Hepatocyte (in vitro differentiated cells): ENCODE data around the gene EMC8. TPM values are rescaled to one million over a fixed set of nuclear protein-coding genes. Genes with fewer than 3 reads are reported as not detected.

Source experiments
- DNase-seq: peaks from one replicate; pipeline ENCODE4 v3.0.0-alpha.2; 2016; ENCODE audit warnings: low spot score
- H2AFZ ChIP-seq: fragments of 200-600 bp; sonication (generic); 2 replicates; pipeline ENCODE4 v1.6.0; 2016; ENCODE audit warnings: antibody characterized with exemption, mild to moderate bottlenecking
- H3K27ac ChIP-seq: fragments of 200-600 bp; sonication (generic); 2 replicates; pipeline ENCODE4 v1.5.1; 2016; ENCODE audit warnings: mild to moderate bottlenecking
- H3K27me3 ChIP-seq: fragments of 200-600 bp; sonication (generic); 2 replicates; pipeline ENCODE4 v1.6.1; 2016
- H3K36me3 ChIP-seq: fragments of 200-600 bp; sonication (generic); replicated peaks from 2 replicates; pipeline ENCODE4 v1.5.1; 2016; ENCODE audit warnings: low read depth; ENCODE audit not compliant: insufficient read depth
- H3K4me1 ChIP-seq: fragments of 200-600 bp; sonication (generic); 2 replicates; pipeline ENCODE4 v1.5.1; 2016; ENCODE audit warnings: mild to moderate bottlenecking, moderate library complexity; ENCODE audit not compliant: insufficient read depth
- H3K4me2 ChIP-seq: fragments of 200-600 bp; sonication (generic); 2 replicates; pipeline ENCODE4 v1.6.0; 2016
- H3K4me3 ChIP-seq: fragments of 200-600 bp; sonication (generic); 2 replicates; pipeline ENCODE4 v1.5.1; 2016; ENCODE audit warnings: mild to moderate bottlenecking
- H3K79me2 ChIP-seq: fragments of 200-600 bp; sonication (generic); 2 replicates; pipeline ENCODE4 v1.6.0; 2017; ENCODE audit warnings: mild to moderate bottlenecking
- H3K9me2 ChIP-seq: fragments of 200-600 bp; sonication (generic); replicated peaks from 2 replicates; pipeline ENCODE4 v1.6.0; 2017; ENCODE audit warnings: mild to moderate bottlenecking; ENCODE audit not compliant: insufficient read depth
- H3K9me3 ChIP-seq: fragments of 200-600 bp; sonication (generic); 2 replicates; pipeline ENCODE4 v1.5.1; 2016; ENCODE audit warnings: low read depth, mild to moderate bottlenecking
- H4K20me1 ChIP-seq: fragments of 200-600 bp; sonication (generic); 2 replicates; pipeline ENCODE4 v1.6.0; 2016; ENCODE audit warnings: mild to moderate bottlenecking; ENCODE audit not compliant: insufficient read depth, poor library complexity, severe bottlenecking
- CTCF ChIP-seq: fragments of 200-600 bp; sonication (generic); IDR thresholded peaks from 2 replicates; pipeline ENCODE4 v1.5.1; 2016; ENCODE audit warnings: antibody characterized with exemption, mild to moderate bottlenecking; ENCODE audit not compliant: poor library complexity
- EZH2 ChIP-seq: fragments of 200-600 bp; sonication (generic); IDR thresholded peaks from 2 replicates; pipeline ENCODE4 v1.6.1; 2016; ENCODE audit warnings: antibody characterized with exemption, mild to moderate bottlenecking, borderline replicate concordance
- EZH2phosphoT487 ChIP-seq: fragments of 200-600 bp; sonication (generic); IDR thresholded peaks from one replicate; pipeline ENCODE4 v1.6.1; 2018; ENCODE audit warnings: antibody characterized with exemption, mild to moderate bottlenecking, low read depth, moderate library complexity; ENCODE audit not compliant: unreplicated experiment, severe bottlenecking
- WGBS: methylation state at CpG from one replicate; pipeline ENCODE4 v1.1.6; 2016; ENCODE audit warnings: low lambda C conversion rate; ENCODE audit errors: missing lambda C conversion rate; 5-methylcytosine and 5-hydroxymethylcytosine counted together
- polyA plus RNA-seq: library from polyadenylated mRNA; unstranded; fragments of >200 nt; fragmentation: Nextera tagmentation; extraction: Ambion mirVana; gene quantifications from 2 replicates; pipeline ENCODE4 v1.2.1, GENCODE V29; 2016
- total RNA-seq: library from RNA; depleted of rRNA; stranded (reverse); fragments of >200 nt; gene quantifications from 2 replicates; pipeline ENCODE4 v1.2.3, GENCODE V29; 2014

EMC8 gene
- total RNA-seq: 35.0 and 40.6 TPM in 2 replicates
- polyA plus RNA-seq: 46.5 and 50.6 TPM in 2 replicates

- 1% methylated on average over 74 of the region's 87 CpGs for WGBS
- no peaks in the 10 kb centered on the region for H3K36me3 ChIP-seq
These were observed at the start of gene EMC8, which contains the start of gene COX4I1 for GRCh38 chr16:85799497-85800320. Gene EMC8, minus strand, starts transcription at chr16:85799544. Its CDS starts 249 bp downstream, at chr16:85799295. Gene COX4I1, plus strand, starts transcription at chr16:85799695. Its CDS starts 1,511 bp downstream, at chr16:85801206.

GRCh38 chr16:85848986-85849385 lies 49.6 kb upstream of the EMC8 start:
- Histone ChIP-seq H3K36me3 (no peaks in the 10 kb centered on the region), H3K4me2 (no peak overlapping the region), H3K79me2 (no peaks in the 10 kb centered on the region), H3K4me3 (no peak overlapping the region), H2AFZ (no peak overlapping the region), H4K20me1 (no peaks in the 10 kb centered on the region), H3K4me1 (peaks cover 7% of the 10 kb centered on the region), H3K27me3 (no peaks in the 10 kb centered on the region), H3K9me3 (no peaks in the 10 kb centered on the region), H3K27ac (no peak overlapping the region), H3K9me2 (no peaks in the 10 kb centered on the region)
- TF ChIP-seq CTCF (no peak), EZH2phosphoT487 (no peak), EZH2 (no peak)
- DNase-seq: no peak
- WGBS: 54% methylated on average over 9 of the region's 9 CpGs

More at GRCh38 chr16:85799497-85800320, at the start of gene EMC8, which contains the start of gene COX4I1:
- H3K4me3 ChIP-seq: peak within 1 kb of the TSS; percentile 74
- H4K20me1 ChIP-seq: peaks cover 22% of the 10 kb centered on the region
- H3K27ac ChIP-seq: peak within 1 kb of the TSS; percentile 97
- H2AFZ ChIP-seq: peak within 1 kb of the TSS; percentile 28
- no peak for TF ChIP-seq CTCF
- no peak for TF ChIP-seq EZH2phosphoT487
- no peaks in the 10 kb centered on the region for H3K9me3 ChIP-seq
- peak within 1 kb of the TSS; percentile 94 for H3K4me2 ChIP-seq
- H3K79me2 ChIP-seq: peaks cover 85% of the 10 kb centered on the region
- H3K9me2 ChIP-seq: no peaks in the 10 kb centered on the region
- H3K4me1 ChIP-seq: peaks cover 11% of the 10 kb centered on the region
- no peaks in the 10 kb centered on the region for H3K27me3 ChIP-seq
- DNase-seq: peak; percentile 96

- TF ChIP-seq EZH2phosphoT487 (no peak), CTCF (no peak), EZH2 (no peak)
- 71% methylated on average over 39 of the region's 39 CpGs for WGBS
- Histone ChIP-seq H3K27me3 (no peaks in the 10 kb centered on the region), H3K79me2 (no peaks in the 10 kb centered on the region), H3K27ac (no peak overlapping the region), H3K36me3 (no peaks in the 10 kb centered on the region), H2AFZ (no peak overlapping the region), H3K4me3 (no peak overlapping the region), H3K4me1 (peaks cover 7% of the 10 kb centered on the region), H3K4me2 (peak overlapping the region; percentile 38), H3K9me2 (no peaks in the 10 kb centered on the region), H4K20me1 (no peaks in the 10 kb centered on the region), H3K9me3 (no peaks in the 10 kb centered on the region)
- peak; percentile 40 for DNase-seq
These were observed 48.6 kb upstream of the EMC8 start for GRCh38 chr16:85847681-85848601.
